Neural cell (in vitro differentiated cells): ENCODE results near the gene SEC61A1.

ENCODE experiments used
- EP300 ChIP-seq: fragments of 450-650 bp; conservative IDR thresholded peaks from 2 replicates; pipeline ENCODE4 v1.6.1; 2014; ENCODE audit warnings: antibody characterized with exemption, mild to moderate bottlenecking, moderate library complexity; ENCODE audit not compliant: poor library complexity, severe bottlenecking
- EZH2 ChIP-seq: fragments of 200-600, 300-800 bp; shearing (Covaris generic), sonication (generic); IDR thresholded peaks from 2 replicates; pipeline ENCODE4 v1.6.1; 2014; ENCODE audit warnings: antibody characterized with exemption, low read length, borderline replicate concordance, mild to moderate bottlenecking; ENCODE audit not compliant: insufficient read depth, poor library complexity, severe bottlenecking
- MXI1 ChIP-seq: fragments of 450-650 bp; conservative IDR thresholded peaks from 2 replicates; pipeline ENCODE4 v1.6.1; 2014; ENCODE audit warnings: antibody characterized with exemption, mild to moderate bottlenecking; ENCODE audit not compliant: poor library complexity, severe bottlenecking
- POLR2AphosphoS5 ChIP-seq: IDR thresholded peaks from 2 replicates; pipeline ENCODE4 v1.6.1; 2012
- SMC3 ChIP-seq: fragments of 450-650 bp; conservative IDR thresholded peaks from 2 replicates; pipeline ENCODE4 v1.6.1; 2014; ENCODE audit warnings: antibody characterized with exemption, mild to moderate bottlenecking, moderate library complexity; ENCODE audit not compliant: poor library complexity
- TAF1 ChIP-seq: IDR thresholded peaks from 2 replicates; pipeline ENCODE4 v1.6.1; 2012; ENCODE audit warnings: low read depth
- TF ChIP-seq, protein P1 (sequence below): fragments of 450-650 bp; IDR thresholded peaks from 2 replicates; pipeline ENCODE4 v1.5.1; 2014; ENCODE audit warnings: antibody characterized with exemption, mild to moderate bottlenecking, moderate library complexity; ENCODE audit not compliant: poor library complexity, severe bottlenecking
- TF ChIP-seq, protein P2 (sequence below): IDR thresholded peaks from 2 replicates; pipeline ENCODE4 v1.6.1; 2012; ENCODE audit warnings: borderline replicate concordance

DNA sequence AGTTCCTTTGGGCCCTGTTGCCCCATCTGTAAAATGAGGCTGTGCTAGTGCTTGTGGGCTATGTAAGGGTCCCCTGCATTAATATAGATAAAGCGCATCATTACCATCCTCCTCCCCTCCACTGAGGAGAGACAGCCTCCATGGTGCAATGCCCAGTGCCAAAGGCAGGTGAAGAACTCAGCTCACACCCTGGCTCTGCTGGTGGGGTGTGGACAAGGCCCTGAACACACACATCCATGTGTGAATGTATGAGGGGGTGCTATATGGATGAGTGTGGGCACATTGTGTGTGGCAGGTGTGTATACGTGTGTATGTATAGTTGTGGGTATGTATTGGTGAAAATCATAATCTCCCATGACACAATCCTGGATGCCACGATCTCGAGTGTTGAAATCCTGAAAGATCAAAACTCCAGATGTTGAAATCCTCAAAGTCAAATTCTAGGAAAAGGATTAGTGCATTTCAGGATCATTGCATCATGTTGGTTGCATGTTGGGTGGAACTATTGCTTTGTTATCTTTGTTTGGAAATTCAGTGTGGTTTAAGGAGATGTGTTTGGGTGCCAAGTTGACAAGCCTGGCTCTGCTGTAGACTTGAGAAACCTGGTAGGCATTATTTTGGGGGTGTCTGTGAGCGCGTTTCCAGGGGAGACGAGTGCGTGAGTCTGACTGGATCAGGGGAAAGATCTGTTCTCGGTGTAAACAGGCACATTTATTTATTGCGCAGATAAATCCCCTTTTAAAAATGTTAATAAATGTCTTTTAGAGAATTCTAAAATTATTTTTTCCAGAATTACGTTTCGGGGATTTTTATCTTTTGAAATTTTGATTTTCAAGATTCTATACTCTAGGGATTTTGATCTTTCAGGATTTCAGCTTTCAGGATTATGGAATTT, 42.0 kb upstream of the SEC61A1 start:
- TF ChIP-seq MXI1 (no peak), EZH2 (no peak), EP300 (no peak), SMC3 (no peak), TAF1 (no peak), POLR2AphosphoS5 (no peak)
- TF ChIP-seq, protein P1, sequence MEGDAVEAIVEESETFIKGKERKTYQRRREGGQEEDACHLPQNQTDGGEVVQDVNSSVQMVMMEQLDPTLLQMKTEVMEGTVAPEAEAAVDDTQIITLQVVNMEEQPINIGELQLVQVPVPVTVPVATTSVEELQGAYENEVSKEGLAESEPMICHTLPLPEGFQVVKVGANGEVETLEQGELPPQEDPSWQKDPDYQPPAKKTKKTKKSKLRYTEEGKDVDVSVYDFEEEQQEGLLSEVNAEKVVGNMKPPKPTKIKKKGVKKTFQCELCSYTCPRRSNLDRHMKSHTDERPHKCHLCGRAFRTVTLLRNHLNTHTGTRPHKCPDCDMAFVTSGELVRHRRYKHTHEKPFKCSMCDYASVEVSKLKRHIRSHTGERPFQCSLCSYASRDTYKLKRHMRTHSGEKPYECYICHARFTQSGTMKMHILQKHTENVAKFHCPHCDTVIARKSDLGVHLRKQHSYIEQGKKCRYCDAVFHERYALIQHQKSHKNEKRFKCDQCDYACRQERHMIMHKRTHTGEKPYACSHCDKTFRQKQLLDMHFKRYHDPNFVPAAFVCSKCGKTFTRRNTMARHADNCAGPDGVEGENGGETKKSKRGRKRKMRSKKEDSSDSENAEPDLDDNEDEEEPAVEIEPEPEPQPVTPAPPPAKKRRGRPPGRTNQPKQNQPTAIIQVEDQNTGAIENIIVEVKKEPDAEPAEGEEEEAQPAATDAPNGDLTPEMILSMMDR = no peak
- TF ChIP-seq, protein P2, sequence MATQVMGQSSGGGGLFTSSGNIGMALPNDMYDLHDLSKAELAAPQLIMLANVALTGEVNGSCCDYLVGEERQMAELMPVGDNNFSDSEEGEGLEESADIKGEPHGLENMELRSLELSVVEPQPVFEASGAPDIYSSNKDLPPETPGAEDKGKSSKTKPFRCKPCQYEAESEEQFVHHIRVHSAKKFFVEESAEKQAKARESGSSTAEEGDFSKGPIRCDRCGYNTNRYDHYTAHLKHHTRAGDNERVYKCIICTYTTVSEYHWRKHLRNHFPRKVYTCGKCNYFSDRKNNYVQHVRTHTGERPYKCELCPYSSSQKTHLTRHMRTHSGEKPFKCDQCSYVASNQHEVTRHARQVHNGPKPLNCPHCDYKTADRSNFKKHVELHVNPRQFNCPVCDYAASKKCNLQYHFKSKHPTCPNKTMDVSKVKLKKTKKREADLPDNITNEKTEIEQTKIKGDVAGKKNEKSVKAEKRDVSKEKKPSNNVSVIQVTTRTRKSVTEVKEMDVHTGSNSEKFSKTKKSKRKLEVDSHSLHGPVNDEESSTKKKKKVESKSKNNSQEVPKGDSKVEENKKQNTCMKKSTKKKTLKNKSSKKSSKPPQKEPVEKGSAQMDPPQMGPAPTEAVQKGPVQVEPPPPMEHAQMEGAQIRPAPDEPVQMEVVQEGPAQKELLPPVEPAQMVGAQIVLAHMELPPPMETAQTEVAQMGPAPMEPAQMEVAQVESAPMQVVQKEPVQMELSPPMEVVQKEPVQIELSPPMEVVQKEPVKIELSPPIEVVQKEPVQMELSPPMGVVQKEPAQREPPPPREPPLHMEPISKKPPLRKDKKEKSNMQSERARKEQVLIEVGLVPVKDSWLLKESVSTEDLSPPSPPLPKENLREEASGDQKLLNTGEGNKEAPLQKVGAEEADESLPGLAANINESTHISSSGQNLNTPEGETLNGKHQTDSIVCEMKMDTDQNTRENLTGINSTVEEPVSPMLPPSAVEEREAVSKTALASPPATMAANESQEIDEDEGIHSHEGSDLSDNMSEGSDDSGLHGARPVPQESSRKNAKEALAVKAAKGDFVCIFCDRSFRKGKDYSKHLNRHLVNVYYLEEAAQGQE = no peak
